A673 (cell line): Measurements from ENCODE around the gene KRT8.

Experiments
- EZH2 ChIP-seq: fragments of 200-600 bp; sonication (generic); IDR thresholded peaks from 2 replicates; pipeline ENCODE4 v1.6.1; 2017; ENCODE audit warnings: borderline replicate concordance, low read depth, mild to moderate bottlenecking, mixed read lengths, antibody characterized with exemption, low read length; ENCODE audit not compliant: poor library complexity, severe bottlenecking
- TF ChIP-seq, protein P1 (sequence below): fragments of 300-800, 200-600 bp; sonication (generic); conservative IDR thresholded peaks from 2 replicates; pipeline ENCODE4 v1.5.1; 2017; ENCODE audit warnings: low read depth, mild to moderate bottlenecking, antibody characterized with exemption, low read length, moderate library complexity, mixed read lengths

DNA sequence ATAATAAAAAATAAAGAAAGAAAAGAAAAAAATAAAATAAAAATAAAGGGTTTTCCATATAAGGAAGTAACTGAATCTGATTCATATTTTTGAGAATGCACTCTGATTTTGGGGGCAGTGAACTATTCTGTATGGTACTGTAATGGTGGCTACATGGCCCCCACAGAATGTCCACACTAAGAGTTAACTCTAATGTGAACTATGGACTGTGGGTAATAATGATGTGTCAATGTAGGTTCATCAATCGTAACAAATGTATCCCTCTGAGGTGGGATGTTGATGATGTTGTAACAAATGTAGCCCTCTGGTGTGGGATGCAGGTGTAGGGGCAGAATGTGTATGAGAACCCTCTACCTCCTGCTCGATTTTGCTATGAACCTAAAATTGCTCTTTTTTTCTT, 13.8 kb downstream of the KRT8 start:
- no peak for TF ChIP-seq EZH2
- TF ChIP-seq, protein P1, sequence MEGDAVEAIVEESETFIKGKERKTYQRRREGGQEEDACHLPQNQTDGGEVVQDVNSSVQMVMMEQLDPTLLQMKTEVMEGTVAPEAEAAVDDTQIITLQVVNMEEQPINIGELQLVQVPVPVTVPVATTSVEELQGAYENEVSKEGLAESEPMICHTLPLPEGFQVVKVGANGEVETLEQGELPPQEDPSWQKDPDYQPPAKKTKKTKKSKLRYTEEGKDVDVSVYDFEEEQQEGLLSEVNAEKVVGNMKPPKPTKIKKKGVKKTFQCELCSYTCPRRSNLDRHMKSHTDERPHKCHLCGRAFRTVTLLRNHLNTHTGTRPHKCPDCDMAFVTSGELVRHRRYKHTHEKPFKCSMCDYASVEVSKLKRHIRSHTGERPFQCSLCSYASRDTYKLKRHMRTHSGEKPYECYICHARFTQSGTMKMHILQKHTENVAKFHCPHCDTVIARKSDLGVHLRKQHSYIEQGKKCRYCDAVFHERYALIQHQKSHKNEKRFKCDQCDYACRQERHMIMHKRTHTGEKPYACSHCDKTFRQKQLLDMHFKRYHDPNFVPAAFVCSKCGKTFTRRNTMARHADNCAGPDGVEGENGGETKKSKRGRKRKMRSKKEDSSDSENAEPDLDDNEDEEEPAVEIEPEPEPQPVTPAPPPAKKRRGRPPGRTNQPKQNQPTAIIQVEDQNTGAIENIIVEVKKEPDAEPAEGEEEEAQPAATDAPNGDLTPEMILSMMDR, result no peak
